Thoracic aorta (tissue), 2 donors: ENCODE data around the gene EXOC6B. TPM values are rescaled to one million over a fixed set of nuclear protein-coding genes. Genes with fewer than 3 reads are reported as not detected.

Source experiments
- ATAC-seq: fragments of 150-250 bp; one replicate; pipeline ENCODE4 v1.8.0; 2017; ENCODE audit warnings: low read depth; ENCODE audit not compliant: insufficient number of reproducible peaks, low FRiP score
- DNase-seq: peaks from one replicate; pipeline ENCODE4 v3.0.0-alpha.2; 2020; ENCODE audit warnings: low spot score
- H3K27ac ChIP-seq, 2 donors: fragments of 200-600 bp; sonication (generic); 1 replicate in 1 of 2; 2 replicates in 1 of 2; pipeline ENCODE4 v1.5.1; 2016; ENCODE audit warnings: mild to moderate bottlenecking in 2 of 2, moderate library complexity in 2 of 2
- H3K27me3 ChIP-seq: fragments of 200-600 bp; sonication (generic); replicated peaks from 2 replicates; pipeline ENCODE4 v1.6.0; 2016; ENCODE audit warnings: mild to moderate bottlenecking; ENCODE audit not compliant: insufficient read depth
- H3K36me3 ChIP-seq: fragments of 200-600 bp; sonication (generic); one replicate; pipeline ENCODE4 v1.5.1; 2016
- H3K4me1 ChIP-seq, 2 donors: fragments of 200-600 bp; sonication (generic); 1 replicate in 1 of 2; 2 replicates in 1 of 2; pipeline versions ENCODE4 v1.5.1 to v1.6.0; 2016; ENCODE audit warnings: low read depth in 2 of 2, mild to moderate bottlenecking in 1 of 2; ENCODE audit not compliant: control insufficient read depth in 1 of 2
- H3K4me3 ChIP-seq: fragments of 200-600 bp; sonication (generic); 2 replicates; pipeline ENCODE4 v1.5.1; 2016; ENCODE audit warnings: mild to moderate bottlenecking
- H3K9me3 ChIP-seq: fragments of 200-600 bp; sonication (generic); 2 replicates; pipeline ENCODE4 v1.5.1; 2016
- CTCF ChIP-seq: fragments of 200-600 bp; sonication (generic); IDR thresholded peaks from one replicate; pipeline ENCODE4 v1.5.1; 2019; ENCODE audit warnings: antibody characterized with exemption
- total RNA-seq, 2 donors: library from RNA; depleted of rRNA; stranded (reverse); fragments of >200 nt; gene quantifications; one replicate each; pipeline versions ENCODE4 v1.1.0 to v1.2.3, GENCODE V29; 2016

Gene EXOC6B
- total RNA-seq, 2 donors from 2014 or later = 29.6 to 44.5 TPM

DNA sequence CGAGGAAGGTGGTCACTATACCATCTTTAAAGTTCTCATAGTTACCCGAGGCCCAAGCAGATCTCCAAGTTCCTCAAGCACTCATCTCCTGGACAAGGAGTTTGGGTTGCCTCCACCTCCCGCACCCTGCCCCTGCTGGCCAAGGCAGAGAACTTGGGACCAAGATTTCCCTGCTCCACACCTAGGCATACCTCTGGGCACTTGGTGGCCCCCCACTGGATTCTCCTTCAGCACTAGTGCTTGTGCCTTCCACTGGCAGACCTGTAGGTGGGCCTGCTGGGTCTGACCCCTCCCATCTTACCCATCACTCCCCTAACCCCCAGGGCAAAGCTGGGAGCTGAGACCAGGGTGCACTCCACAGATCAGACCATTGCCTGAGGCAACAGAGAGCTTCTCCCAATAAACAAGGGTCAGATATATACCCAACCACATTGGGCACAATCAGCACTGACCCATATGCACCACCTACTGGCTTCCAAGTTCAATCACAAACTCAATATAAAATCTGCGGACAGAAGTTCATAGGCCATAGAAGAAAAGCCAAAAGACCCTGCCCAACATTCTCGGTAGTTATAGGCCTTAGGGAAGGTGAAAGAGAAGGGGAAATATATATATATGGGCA lies 244.2 kb downstream of the EXOC6B start:
- Histone ChIP-seq H3K27ac (no peak overlapping the region), H3K4me1 (peaks cover 3 to 6% of the 10 kb centered on the region in 2 donors), H3K4me3 (no peak overlapping the region), H3K27me3 (no peaks in the 10 kb centered on the region), H3K36me3 (no peaks in the 10 kb centered on the region), H3K9me3 (no peaks in the 10 kb centered on the region)
- DNase-seq = no peak
- ATAC-seq = no peak
- TF ChIP-seq CTCF = no peak

DNA sequence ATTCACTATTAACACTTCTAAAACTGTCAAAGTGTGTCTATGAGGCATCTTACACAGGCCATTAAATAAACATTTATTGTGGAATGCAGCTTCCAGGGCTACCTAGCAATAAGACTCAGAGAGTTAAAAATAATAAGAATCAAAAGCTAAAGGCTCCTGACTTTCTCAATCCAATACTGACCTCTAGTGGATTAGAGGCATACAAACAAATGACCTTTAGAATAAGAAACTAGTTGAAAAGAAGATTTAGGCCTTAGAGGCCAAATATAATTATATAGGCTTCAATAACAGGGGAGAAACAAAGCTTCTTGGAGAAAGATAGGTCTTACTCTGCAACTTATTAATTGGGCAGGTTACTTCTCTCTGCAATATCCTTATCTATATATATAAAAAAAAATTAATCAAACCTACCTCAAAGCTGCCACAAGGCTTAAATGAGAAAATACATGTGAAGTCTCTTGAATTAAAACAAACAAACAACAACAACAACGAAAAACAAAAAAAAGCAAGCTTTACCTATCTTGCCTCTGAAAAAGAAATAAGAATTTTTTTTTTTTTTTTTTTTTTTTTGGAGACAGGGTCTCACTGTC lies 246.1 kb downstream of the EXOC6B start:
- DNase-seq = no peak
- H3K36me3 ChIP-seq = no peaks in the 10 kb centered on the region
- ATAC-seq = no peak
- no peak overlapping the region for H3K27ac ChIP-seq
- no peak overlapping the region for H3K4me3 ChIP-seq
- no peaks in the 10 kb centered on the region for H3K27me3 ChIP-seq
- peaks cover 5 to 12% of the 10 kb centered on the region in 2 donors for H3K4me1 ChIP-seq
- H3K9me3 ChIP-seq = no peaks in the 10 kb centered on the region
- TF ChIP-seq CTCF = peak; percentile 53

GRCh38 chr2:72576861-72577260 lies 249.0 kb downstream of the EXOC6B start:
- Histone ChIP-seq H3K4me3 (no peak overlapping the region), H3K27ac (no peak overlapping the region), H3K4me1 (peaks cover 5 to 18% of the 10 kb centered on the region in 2 donors), H3K9me3 (no peaks in the 10 kb centered on the region), H3K27me3 (no peaks in the 10 kb centered on the region), H3K36me3 (no peaks in the 10 kb centered on the region)
- ATAC-seq (no peak), DNase-seq (no peak)
- no peak for TF ChIP-seq CTCF

GRCh38 chr2:72576459-72576858 lies 249.4 kb downstream of the EXOC6B start:
- Histone ChIP-seq H3K36me3 (no peaks in the 10 kb centered on the region), H3K4me1 (peaks cover 5 to 18% of the 10 kb centered on the region in 2 donors), H3K9me3 (no peaks in the 10 kb centered on the region), H3K4me3 (no peak overlapping the region), H3K27ac (no peak overlapping the region), H3K27me3 (no peaks in the 10 kb centered on the region)
- DNase-seq (no peak), ATAC-seq (no peak)
- no peak for TF ChIP-seq CTCF

GRCh38 chr2:72574886-72575285 lies 250.9 kb downstream of the EXOC6B start:
- no peaks in the 10 kb centered on the region for H3K36me3 ChIP-seq
- no peak overlapping the region for H3K4me3 ChIP-seq
- DNase-seq = no peak
- no peak for TF ChIP-seq CTCF
- no peaks in the 10 kb centered on the region for H3K9me3 ChIP-seq
- H3K27me3 ChIP-seq = no peaks in the 10 kb centered on the region
- no peak for ATAC-seq
- H3K27ac ChIP-seq = no peak overlapping the region
- peaks cover 5 to 18% of the 10 kb centered on the region in 2 donors for H3K4me1 ChIP-seq
